ENCODE results near the gene CEP63.

The CEP63 gene

GRCh38 chr3:134487406-134487805 lies 1.5 kb downstream of the CEP63 start:
- H3K36me3 ChIP-seq (ENCODE audit: control insufficient read depth, insufficient read depth, low read length) = no peaks in the 10 kb centered on the region
- no peak overlapping the region for H3K4me3 ChIP-seq (ENCODE audit: low read depth, low read length)
- no peaks in the 10 kb centered on the region for H3K9me3 ChIP-seq (ENCODE audit: control insufficient read depth, insufficient read depth, low read length)
- no peaks in the 10 kb centered on the region for H3K27me3 ChIP-seq (ENCODE audit: control insufficient read depth, insufficient read depth, low read length)
- no peak overlapping the region for H3K9ac ChIP-seq (ENCODE audit: low read depth, low read length)
- peaks cover 7% of the 10 kb centered on the region for H3K4me1 ChIP-seq (ENCODE audit: control insufficient read depth, insufficient read depth, low read length)

DNA sequence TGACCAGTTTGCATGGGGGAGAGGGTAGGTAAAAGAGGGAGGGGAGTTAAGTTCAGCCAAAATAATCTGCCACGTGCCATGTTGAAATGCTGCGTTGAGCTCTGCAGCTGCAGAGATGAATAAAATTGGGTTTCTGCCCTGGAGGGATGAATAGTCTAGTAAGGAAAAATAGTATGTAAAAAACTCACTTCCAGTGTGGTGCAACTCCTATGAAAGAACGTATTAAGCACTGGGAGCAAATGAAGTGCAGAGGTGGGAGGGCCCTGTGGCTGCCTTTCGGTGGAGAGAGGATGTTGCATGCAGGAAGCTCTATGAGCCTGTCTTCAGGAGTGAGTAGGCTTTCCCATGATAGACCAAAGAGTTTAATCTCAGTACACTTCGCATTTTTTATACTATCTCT lies 8.6 kb downstream of the CEP63 start:
- Histone ChIP-seq H3K4me3 (ENCODE audit: low read depth, low read length) (no peak overlapping the region), H3K9me3 (ENCODE audit: control insufficient read depth, insufficient read depth, low read length) (no peaks in the 10 kb centered on the region), H3K4me1 (ENCODE audit: control insufficient read depth, insufficient read depth, low read length) (no peaks in the 10 kb centered on the region), H3K9ac (ENCODE audit: low read depth, low read length) (no peak overlapping the region), H3K27me3 (ENCODE audit: control insufficient read depth, insufficient read depth, low read length) (no peaks in the 10 kb centered on the region), H3K36me3 (ENCODE audit: control insufficient read depth, insufficient read depth, low read length) (no peaks in the 10 kb centered on the region)

- H3K27me3 ChIP-seq (ENCODE audit: control insufficient read depth, insufficient read depth, low read length) = no peaks in the 10 kb centered on the region
- H3K4me1 ChIP-seq (ENCODE audit: control insufficient read depth, insufficient read depth, low read length) = no peaks in the 10 kb centered on the region
- no peaks in the 10 kb centered on the region for H3K9me3 ChIP-seq (ENCODE audit: control insufficient read depth, insufficient read depth, low read length)
- H3K4me3 ChIP-seq (ENCODE audit: low read depth, low read length) = no peak overlapping the region
- H3K36me3 ChIP-seq (ENCODE audit: control insufficient read depth, insufficient read depth, low read length) = no peaks in the 10 kb centered on the region
- no peak overlapping the region for H3K9ac ChIP-seq (ENCODE audit: low read depth, low read length)
These were observed 10.1 kb downstream of the CEP63 start for GRCh38 chr3:134495980-134496379.

- H3K9ac ChIP-seq (ENCODE audit: low read depth, low read length) = no peak overlapping the region
- no peak overlapping the region for H3K4me3 ChIP-seq (ENCODE audit: low read depth, low read length)
- H3K36me3 ChIP-seq (ENCODE audit: control insufficient read depth, insufficient read depth, low read length) = no peaks in the 10 kb centered on the region
- H3K27me3 ChIP-seq (ENCODE audit: control insufficient read depth, insufficient read depth, low read length) = no peaks in the 10 kb centered on the region
- no peaks in the 10 kb centered on the region for H3K4me1 ChIP-seq (ENCODE audit: control insufficient read depth, insufficient read depth, low read length)
- no peaks in the 10 kb centered on the region for H3K9me3 ChIP-seq (ENCODE audit: control insufficient read depth, insufficient read depth, low read length)
These were observed 10.7 kb downstream of the CEP63 start for GRCh38 chr3:134496471-134497071.

DNA sequence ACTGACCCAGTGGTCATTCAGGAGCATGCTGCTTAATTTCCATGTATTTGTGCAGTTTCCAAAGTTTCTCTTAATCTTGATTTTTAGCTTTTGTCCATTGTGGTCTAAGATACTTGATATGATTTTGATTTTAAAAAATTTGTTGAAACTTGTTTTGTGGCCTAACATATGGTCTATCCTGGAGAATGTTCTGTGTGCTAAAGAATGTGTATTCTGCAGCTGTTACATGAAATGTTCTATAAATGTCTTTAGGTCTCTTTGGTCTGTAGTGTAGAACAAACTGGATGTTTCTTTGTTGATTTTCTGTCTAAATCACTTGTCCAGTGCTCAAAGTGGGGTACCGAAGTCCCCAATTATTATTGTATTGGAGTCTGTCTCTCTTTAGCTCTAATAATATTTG lies 17.4 kb downstream of the CEP63 start:
- no peaks in the 10 kb centered on the region for H3K36me3 ChIP-seq (ENCODE audit: control insufficient read depth, insufficient read depth, low read length)
- H3K9me3 ChIP-seq (ENCODE audit: control insufficient read depth, insufficient read depth, low read length) = no peaks in the 10 kb centered on the region
- H3K4me3 ChIP-seq (ENCODE audit: low read depth, low read length) = no peak overlapping the region
- H3K4me1 ChIP-seq (ENCODE audit: control insufficient read depth, insufficient read depth, low read length) = no peaks in the 10 kb centered on the region
- H3K9ac ChIP-seq (ENCODE audit: low read depth, low read length) = no peak overlapping the region
- H3K27me3 ChIP-seq (ENCODE audit: control insufficient read depth, insufficient read depth, low read length) = no peaks in the 10 kb centered on the region

DNA sequence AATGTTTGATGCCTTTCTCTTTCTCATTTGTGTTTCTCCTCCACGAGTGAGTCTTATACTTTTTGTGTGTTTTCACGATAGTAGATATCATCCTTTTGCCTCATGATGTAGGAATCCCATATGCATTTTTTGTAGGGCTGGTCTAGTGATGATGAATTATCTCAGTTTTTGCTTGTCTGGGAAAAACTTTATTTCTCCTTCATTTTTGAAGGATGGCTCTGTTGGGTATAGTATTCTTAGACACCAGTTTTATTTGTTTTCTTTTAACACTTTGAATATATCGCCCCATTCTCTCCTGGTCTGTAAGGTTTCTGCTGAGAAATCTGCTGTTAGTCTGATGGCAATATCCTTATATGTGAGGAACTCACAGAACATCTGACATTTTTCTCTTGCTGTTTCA lies 18.3 kb downstream of the CEP63 start:
- H3K4me1 ChIP-seq (ENCODE audit: control insufficient read depth, insufficient read depth, low read length) = no peaks in the 10 kb centered on the region
- no peaks in the 10 kb centered on the region for H3K36me3 ChIP-seq (ENCODE audit: control insufficient read depth, insufficient read depth, low read length)
- H3K9me3 ChIP-seq (ENCODE audit: control insufficient read depth, insufficient read depth, low read length) = no peaks in the 10 kb centered on the region
- H3K9ac ChIP-seq (ENCODE audit: low read depth, low read length) = no peak overlapping the region
- H3K4me3 ChIP-seq (ENCODE audit: low read depth, low read length) = no peak overlapping the region
- no peaks in the 10 kb centered on the region for H3K27me3 ChIP-seq (ENCODE audit: control insufficient read depth, insufficient read depth, low read length)

- H3K9ac ChIP-seq (ENCODE audit: low read depth, low read length) = no peak overlapping the region
- H3K4me3 ChIP-seq (ENCODE audit: low read depth, low read length) = no peak overlapping the region
- H3K27me3 ChIP-seq (ENCODE audit: control insufficient read depth, insufficient read depth, low read length) = no peaks in the 10 kb centered on the region
- no peaks in the 10 kb centered on the region for H3K9me3 ChIP-seq (ENCODE audit: control insufficient read depth, insufficient read depth, low read length)
- H3K36me3 ChIP-seq (ENCODE audit: control insufficient read depth, insufficient read depth, low read length) = no peaks in the 10 kb centered on the region
- no peaks in the 10 kb centered on the region for H3K4me1 ChIP-seq (ENCODE audit: control insufficient read depth, insufficient read depth, low read length)
These were observed 19.6 kb downstream of the CEP63 start for GRCh38 chr3:134505485-134505884.

- H3K36me3 ChIP-seq (ENCODE audit: control insufficient read depth, insufficient read depth, low read length) = no peaks in the 10 kb centered on the region
- no peak overlapping the region for H3K9ac ChIP-seq (ENCODE audit: low read depth, low read length)
- no peak overlapping the region for H3K4me3 ChIP-seq (ENCODE audit: low read depth, low read length)
- H3K27me3 ChIP-seq (ENCODE audit: control insufficient read depth, insufficient read depth, low read length) = no peaks in the 10 kb centered on the region
- no peaks in the 10 kb centered on the region for H3K9me3 ChIP-seq (ENCODE audit: control insufficient read depth, insufficient read depth, low read length)
- H3K4me1 ChIP-seq (ENCODE audit: control insufficient read depth, insufficient read depth, low read length) = no peaks in the 10 kb centered on the region
These were observed 25.6 kb downstream of the CEP63 start for GRCh38 chr3:134511500-134511899.

DNA sequence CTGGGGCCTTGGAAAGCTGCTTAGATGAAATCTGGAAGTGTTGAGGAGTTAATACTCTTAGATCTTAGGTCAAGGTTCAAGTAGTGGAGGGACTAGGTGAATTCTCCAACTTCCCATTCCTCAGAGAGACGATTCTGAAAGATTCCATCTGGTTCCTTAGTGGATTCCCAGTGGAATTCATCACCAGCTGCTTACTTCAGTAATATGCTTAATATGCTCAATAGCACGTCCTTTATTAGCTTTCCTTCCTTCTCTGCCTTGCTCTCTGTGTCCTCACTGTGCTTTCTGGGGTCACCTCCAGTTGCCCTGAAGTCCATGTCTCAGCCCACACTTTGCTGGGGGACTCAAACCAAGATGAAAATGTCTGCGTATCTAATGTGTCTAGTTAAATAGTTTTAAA lies 31.0 kb downstream of the CEP63 start:
- Histone ChIP-seq H3K4me3 (ENCODE audit: low read depth, low read length) (no peak overlapping the region), H3K36me3 (ENCODE audit: control insufficient read depth, insufficient read depth, low read length) (no peaks in the 10 kb centered on the region), H3K9me3 (ENCODE audit: control insufficient read depth, insufficient read depth, low read length) (no peaks in the 10 kb centered on the region), H3K27me3 (ENCODE audit: control insufficient read depth, insufficient read depth, low read length) (no peaks in the 10 kb centered on the region), H3K9ac (ENCODE audit: low read depth, low read length) (no peak overlapping the region), H3K4me1 (ENCODE audit: control insufficient read depth, insufficient read depth, low read length) (no peaks in the 10 kb centered on the region)

DNA sequence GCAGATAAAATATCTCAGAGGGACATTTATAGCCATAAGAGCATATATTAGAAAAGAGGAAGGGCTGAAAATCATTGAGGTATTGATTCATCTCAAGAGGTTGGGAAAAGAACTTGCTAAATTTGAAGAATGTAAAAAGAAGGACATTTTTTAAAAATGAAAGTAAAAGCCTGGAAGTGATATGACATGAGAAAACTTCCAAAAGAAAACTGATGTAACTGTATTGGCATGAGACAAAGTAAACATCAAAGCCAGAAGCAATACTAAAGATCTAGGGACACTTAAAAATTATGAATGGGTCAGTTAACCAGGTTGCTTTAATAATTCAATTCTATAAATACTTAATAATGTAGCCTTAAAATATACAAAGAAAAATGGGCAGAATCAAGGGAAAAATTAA lies 31.9 kb downstream of the CEP63 start:
- Histone ChIP-seq H3K4me1 (ENCODE audit: control insufficient read depth, insufficient read depth, low read length) (no peaks in the 10 kb centered on the region), H3K9me3 (ENCODE audit: control insufficient read depth, insufficient read depth, low read length) (no peaks in the 10 kb centered on the region), H3K4me3 (ENCODE audit: low read depth, low read length) (no peak overlapping the region), H3K9ac (ENCODE audit: low read depth, low read length) (no peak overlapping the region), H3K27me3 (ENCODE audit: control insufficient read depth, insufficient read depth, low read length) (no peaks in the 10 kb centered on the region), H3K36me3 (ENCODE audit: control insufficient read depth, insufficient read depth, low read length) (no peaks in the 10 kb centered on the region)

- H3K9me3 ChIP-seq (ENCODE audit: control insufficient read depth, insufficient read depth, low read length) = no peaks in the 10 kb centered on the region
- H3K4me3 ChIP-seq (ENCODE audit: low read depth, low read length) = no peak overlapping the region
- no peaks in the 10 kb centered on the region for H3K36me3 ChIP-seq (ENCODE audit: control insufficient read depth, insufficient read depth, low read length)
- no peaks in the 10 kb centered on the region for H3K4me1 ChIP-seq (ENCODE audit: control insufficient read depth, insufficient read depth, low read length)
- no peak overlapping the region for H3K9ac ChIP-seq (ENCODE audit: low read depth, low read length)
- H3K27me3 ChIP-seq (ENCODE audit: control insufficient read depth, insufficient read depth, low read length) = no peaks in the 10 kb centered on the region
These were observed 36.7 kb downstream of the CEP63 start for GRCh38 chr3:134522541-134522940.

- no peaks in the 10 kb centered on the region for H3K9me3 ChIP-seq (ENCODE audit: control insufficient read depth, insufficient read depth, low read length)
- no peaks in the 10 kb centered on the region for H3K4me1 ChIP-seq (ENCODE audit: control insufficient read depth, insufficient read depth, low read length)
- H3K4me3 ChIP-seq (ENCODE audit: low read depth, low read length) = no peak overlapping the region
- no peak overlapping the region for H3K9ac ChIP-seq (ENCODE audit: low read depth, low read length)
- no peaks in the 10 kb centered on the region for H3K27me3 ChIP-seq (ENCODE audit: control insufficient read depth, insufficient read depth, low read length)
- H3K36me3 ChIP-seq (ENCODE audit: control insufficient read depth, insufficient read depth, low read length) = no peaks in the 10 kb centered on the region
These were observed 39.4 kb downstream of the CEP63 start for GRCh38 chr3:134525293-134525692.
